HG03108 (cell line): Measurements from ENCODE around the gene RGMA.

ENCODE experiments used
- ATAC-seq: cut with Tn5 transposase; IDR thresholded peaks from one replicate; pipeline ENCODE4 v1.9.1; 2021; ENCODE audit warnings: moderate library complexity; ENCODE audit not compliant: unreplicated experiment

Gene RGMA, protein sequence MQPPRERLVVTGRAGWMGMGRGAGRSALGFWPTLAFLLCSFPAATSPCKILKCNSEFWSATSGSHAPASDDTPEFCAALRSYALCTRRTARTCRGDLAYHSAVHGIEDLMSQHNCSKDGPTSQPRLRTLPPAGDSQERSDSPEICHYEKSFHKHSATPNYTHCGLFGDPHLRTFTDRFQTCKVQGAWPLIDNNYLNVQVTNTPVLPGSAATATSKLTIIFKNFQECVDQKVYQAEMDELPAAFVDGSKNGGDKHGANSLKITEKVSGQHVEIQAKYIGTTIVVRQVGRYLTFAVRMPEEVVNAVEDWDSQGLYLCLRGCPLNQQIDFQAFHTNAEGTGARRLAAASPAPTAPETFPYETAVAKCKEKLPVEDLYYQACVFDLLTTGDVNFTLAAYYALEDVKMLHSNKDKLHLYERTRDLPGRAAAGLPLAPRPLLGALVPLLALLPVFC

DNA sequence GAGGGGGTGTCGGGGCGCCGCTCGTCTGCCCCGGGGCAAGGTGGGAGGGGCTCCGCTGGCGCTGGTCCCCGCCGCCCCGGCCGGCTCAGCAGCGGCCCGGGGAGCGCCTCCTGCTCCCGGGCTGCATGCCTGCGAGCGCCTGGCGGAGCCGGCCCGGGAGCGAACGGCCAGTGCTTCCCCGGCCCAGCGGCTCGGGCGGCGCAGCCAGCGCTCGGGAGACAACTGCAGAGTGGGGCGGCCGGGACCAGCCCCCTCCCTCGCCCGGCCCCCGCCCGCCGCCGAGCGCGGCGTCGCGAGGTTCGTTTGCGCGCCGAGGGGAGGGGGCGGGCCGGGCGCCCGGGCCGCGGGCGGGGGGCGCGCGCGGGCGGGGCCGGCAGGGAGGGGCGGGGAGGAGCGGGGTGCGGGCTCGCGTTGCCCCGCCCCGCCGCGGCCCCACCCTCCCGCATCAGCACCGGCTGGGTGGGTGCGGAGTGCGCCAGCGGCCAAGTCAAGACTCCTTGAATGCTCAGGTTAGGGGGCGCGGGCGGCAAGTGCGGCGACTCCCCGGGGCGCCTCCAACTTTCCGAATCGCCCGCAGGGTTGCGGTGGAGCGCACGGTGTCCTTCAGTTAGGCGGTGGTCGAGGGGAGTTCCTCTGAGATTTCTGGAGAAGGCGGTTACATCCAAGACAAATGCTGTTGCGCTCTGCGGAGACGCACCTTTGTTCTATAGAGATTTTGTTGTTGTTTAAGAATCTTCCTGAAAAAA is at the start of gene RGMA:
TSS of gene RGMA (minus strand) at position 231 of the 746 bp plus-strand sequence. CDS start 279 bp downstream, outside the sequence.
- ATAC-seq, result no peak

DNA sequence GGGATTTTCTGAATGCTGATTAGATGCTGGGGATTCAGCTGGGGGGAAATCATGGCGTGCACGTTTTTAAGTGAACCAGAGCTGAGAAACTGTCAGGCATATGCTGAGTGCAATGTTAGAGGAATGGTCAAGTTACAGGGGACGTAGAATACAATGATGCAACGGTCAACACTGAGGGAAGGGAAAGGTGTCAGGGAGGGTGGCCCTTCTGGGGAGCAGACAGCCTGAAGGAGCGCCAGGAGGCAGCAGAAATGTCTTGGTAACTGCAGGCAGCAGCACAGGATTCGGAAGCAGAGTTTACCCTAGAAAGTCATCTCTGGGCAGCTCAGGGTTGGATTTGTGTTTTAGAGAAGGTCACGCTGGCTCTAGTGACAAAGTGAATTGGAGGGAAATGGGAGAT is 47.6 kb upstream of the RGMA start:
- ATAC-seq, result no peak

DNA sequence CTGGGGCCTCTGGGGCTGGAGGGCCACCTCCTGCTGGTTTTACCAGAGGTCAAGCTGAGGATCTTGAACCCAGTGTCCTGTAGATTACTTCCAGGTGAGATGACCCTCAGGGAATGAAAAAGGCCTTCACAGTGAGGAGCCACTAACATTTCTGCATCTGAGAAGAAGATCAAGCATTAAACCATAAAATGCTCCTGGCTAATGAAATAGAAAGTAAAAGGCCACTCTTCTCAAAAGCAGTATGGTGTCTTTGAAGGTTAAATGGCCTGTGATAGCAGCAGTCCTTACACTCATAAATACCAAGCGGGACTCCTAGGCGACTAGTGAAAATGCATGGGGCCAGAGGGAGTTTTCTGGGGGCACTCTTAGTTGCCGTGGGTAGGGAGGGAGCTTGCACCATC is 47.0 kb upstream of the RGMA start:
- no peak for ATAC-seq

- ATAC-seq, result no peak
Measured at GRCh38 chr15:93135459-93135858, 46.4 kb upstream of the RGMA start.

- no peak for ATAC-seq
Measured at GRCh38 chr15:93131485-93132095, 42.6 kb upstream of the RGMA start.

DNA sequence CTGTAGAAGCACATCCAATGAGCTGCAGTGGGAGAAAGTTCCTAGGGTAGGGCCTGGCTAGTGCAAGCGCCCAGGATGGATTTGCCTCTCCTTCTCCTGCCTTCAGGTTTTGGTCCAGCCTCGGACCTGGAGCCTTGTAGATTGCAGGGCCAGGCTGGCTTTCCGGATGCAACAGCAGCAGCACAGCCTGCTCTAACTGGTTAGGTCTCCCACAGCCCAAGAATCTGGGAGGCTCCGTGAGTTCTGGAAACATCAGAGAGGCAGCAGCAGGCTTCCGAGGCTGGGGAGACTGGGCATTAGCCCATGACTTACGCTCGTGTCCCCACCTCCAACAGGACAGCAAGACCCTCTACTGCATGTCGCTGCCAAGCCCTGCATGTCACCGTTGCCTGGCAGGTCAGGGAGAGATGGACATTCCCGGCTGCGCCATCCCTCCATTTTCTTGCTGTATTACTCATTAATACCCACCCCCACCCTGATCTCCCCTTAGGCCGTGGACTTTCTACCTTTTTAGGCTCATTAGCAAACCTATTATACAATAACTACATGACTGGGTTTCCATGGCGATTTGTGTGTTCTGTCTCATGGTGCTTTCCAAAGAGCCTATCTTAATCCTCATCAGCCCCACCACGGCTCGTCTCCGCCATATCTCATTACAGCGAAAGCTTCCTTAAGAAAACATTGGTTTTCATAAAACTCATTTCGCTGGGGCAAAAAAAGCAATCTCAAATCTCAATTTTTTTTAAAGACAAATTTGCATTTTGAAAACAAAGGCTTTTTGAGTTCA is 40.9 kb upstream of the RGMA start:
- ATAC-seq, result no peak

DNA sequence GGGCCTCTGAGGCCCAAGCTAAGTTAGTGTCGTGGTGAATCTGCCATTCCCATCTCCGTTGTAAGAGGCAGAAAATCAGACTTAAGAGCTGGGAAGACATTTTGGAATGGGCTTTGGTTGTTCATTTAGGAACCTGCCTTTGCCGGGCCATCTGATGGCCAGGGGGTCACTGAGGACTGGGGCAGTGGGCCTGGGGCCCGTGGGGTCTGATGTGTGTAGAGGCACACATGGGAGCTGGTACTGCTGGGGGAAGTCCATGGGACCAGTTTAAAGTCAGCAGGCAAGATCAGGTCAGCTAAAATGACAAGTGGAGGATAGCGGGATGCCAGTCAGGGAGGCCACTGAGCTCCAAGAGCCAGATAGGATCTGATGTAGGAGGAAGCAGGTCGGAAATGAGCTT is 38.3 kb upstream of the RGMA start:
- no peak for ATAC-seq

GRCh38 chr15:93126599-93126998 is 37.6 kb upstream of the RGMA start:
- no peak for ATAC-seq

- no peak for ATAC-seq
Measured at GRCh38 chr15:93126148-93126547, 37.1 kb upstream of the RGMA start.

- ATAC-seq, result no peak
Measured at GRCh38 chr15:93124126-93124525, 35.1 kb upstream of the RGMA start.

GRCh38 chr15:93121973-93122910 is 33.2 kb upstream of the RGMA start:
- ATAC-seq, result no peak

DNA sequence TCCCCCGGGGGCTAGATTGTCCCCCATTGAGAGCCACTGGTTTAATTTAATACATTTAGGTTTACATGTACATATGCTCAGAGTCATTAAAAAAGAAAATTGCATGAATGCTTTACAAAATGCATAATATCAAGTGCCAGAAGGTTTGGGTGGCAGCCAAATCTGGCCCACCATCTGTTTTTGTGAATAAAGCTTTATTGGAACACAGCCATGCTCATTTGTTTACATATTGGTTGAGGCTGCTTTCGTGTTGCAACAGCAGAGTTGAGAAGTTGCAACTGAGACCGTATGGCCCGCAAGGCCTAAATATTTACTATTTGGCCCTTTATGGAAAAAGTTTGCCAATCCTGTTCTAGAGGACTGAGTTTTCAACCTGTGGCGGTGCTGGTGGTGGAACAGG is 32.1 kb upstream of the RGMA start:
- ATAC-seq, result no peak

DNA sequence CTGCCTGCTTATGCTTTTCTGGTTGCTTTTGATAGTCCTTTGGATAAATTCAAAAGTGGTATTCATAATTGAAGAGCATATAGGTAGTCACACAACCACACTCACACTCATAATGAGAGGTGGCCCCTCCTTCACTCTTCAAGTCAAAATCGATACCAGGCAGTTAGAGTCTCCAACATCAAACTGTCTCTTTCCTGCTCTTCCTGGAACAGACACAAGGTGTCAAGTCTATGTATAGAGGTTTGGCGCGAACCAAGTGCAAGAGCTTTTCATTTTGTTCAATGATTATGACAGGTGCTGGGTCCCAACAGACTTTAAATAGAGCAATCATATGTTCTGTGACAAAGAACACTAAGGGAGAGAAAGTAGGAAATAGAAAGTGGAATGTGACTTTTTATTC is 29.9 kb upstream of the RGMA start:
- no peak for ATAC-seq

- no peak for ATAC-seq
Measured at GRCh38 chr15:93111451-93111850, 22.4 kb upstream of the RGMA start.

- ATAC-seq, result no peak
Measured at GRCh38 chr15:93110502-93111040, 21.6 kb upstream of the RGMA start.

- no peak for ATAC-seq
Measured at GRCh38 chr15:93109336-93110102, 20.5 kb upstream of the RGMA start.

DNA sequence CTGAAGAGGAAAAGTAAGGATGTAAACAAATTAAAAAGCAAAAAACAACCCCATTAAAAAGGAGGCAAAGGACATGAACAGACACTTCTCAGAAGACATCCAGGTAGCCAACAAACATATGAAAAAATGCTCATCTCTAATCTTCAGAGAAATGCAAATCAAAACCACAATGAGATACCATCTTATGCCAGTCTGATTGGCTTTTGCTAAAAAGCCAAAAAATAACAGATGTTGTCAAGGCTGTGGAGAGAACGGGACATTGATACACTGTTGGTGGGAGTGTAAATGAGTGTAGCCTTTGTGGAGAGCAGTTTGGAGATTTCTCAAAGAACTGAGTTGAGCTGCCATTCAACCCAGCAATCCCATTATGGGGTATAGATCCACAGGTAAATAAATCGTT is 18.6 kb upstream of the RGMA start:
- no peak for ATAC-seq

GRCh38 chr15:93105485-93105884 is 16.5 kb upstream of the RGMA start:
- no peak for ATAC-seq

GRCh38 chr15:93103823-93104222 is 14.8 kb upstream of the RGMA start:
- ATAC-seq, result no peak
